NCI-H345 treated with DMSO at 0.1 percent for 48 hours (cell line): ENCODE data around the gene NCKAP5.
A peak's percentile ranks its signal among the peaks of the same experiment; 100 is the strongest.

ENCODE experiments used
- DNase-seq: peaks from one replicate; lab custom pipeline; 2025; ENCODE audit not compliant: unreplicated experiment; lab: John Stamatoyannopoulos, UW

Gene NCKAP5

GRCh38 chr2:133431289-133431688, 137.0 kb downstream of the NCKAP5 start:
- DNase-seq = no peak

DNA sequence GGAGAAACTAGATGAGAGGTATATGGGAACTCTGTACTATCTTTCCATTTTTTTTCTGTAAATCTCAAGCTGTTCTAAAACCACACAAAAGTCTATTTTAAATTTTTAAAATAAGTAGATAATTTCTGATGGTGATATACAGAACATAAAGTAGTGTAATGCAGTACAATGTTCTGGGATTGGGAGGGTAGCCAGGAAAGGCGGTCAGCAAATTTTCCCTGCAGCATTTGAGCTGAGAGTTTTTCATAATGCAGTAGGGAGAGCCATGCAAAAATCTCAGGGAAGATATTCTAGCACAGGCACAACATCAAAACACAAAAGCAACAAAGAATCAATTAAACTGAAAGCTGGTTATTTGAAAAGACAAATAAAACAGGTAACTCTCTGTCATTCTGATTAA, 141.5 kb downstream of the NCKAP5 start:
- DNase-seq = no peak

GRCh38 chr2:133425612-133426011, 142.7 kb downstream of the NCKAP5 start:
- DNase-seq = no peak

- no peak for DNase-seq
Observed at GRCh38 chr2:133424876-133425275, 143.4 kb downstream of the NCKAP5 start.

- no peak for DNase-seq
Observed at GRCh38 chr2:133422931-133423351, 145.3 kb downstream of the NCKAP5 start.

GRCh38 chr2:133421516-133422324, 146.5 kb downstream of the NCKAP5 start:
- peak; percentile 34 for DNase-seq

GRCh38 chr2:133420788-133421187, 147.5 kb downstream of the NCKAP5 start:
- DNase-seq = no peak

DNA sequence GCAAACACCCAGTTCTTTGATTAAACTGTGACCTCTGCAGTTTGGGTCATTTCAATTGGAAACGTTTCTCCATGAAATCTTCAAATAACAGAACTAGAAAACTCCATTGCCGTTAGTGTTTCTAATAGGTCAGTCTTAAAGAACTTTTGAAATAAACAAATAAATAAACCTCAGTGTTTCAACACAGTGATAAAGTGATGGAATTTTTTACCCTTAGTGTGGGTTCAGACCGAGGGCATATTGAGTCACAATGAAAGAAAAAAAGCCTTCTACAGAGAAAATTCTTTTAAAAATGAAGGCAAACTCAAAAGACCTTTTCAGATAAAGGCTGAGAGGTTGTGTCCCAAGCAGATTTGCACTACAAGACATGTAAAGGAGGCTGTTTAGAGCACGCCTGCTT, 149.6 kb downstream of the NCKAP5 start:
- DNase-seq = no peak

DNA sequence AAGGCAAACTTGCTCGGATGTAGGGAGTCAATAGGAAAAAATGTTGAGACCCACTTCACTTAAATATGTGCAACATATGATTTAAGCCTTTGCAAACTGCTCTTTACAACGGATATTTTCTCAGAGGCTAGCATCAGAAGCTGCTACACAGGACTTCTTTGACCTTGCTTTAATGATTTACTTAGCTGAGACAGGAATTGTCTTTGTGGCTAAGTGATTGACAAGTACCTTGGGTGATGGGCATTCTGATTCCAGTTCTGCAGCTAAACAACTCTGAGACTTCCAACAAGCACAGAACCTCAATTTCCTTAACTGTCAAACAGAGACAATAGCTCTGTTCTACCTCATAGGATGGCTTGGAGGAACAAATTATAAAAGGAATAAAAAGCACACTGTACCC, 150.2 kb downstream of the NCKAP5 start:
- no peak for DNase-seq

DNA sequence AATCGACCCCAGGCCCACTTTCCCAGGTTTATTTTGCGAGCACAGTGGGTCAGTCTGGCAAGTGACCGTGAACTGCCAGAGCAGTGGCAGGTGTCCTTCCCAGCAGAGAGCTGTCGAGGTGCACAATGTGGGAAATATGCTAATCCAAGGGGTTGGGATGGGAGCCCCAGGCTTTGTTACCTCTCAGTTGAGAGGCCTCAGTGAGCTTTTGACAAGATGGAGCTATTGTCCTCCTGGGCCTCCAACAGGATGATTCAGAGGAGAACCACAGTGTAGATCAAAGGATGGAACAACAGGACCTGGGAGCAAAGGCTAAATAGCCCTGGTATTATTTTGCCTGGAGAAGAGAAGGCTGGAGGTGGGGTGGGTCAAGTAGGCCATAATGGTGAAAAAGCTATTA, 150.8 kb downstream of the NCKAP5 start:
- no peak for DNase-seq

- DNase-seq = no peak
Observed at GRCh38 chr2:133416736-133417135, 151.5 kb downstream of the NCKAP5 start.

GRCh38 chr2:133416146-133416545, 152.1 kb downstream of the NCKAP5 start:
- no peak for DNase-seq

GRCh38 chr2:133415210-133415876, 152.9 kb downstream of the NCKAP5 start:
- no peak for DNase-seq

- DNase-seq = no peak
Observed at GRCh38 chr2:133414486-133415209, 153.6 kb downstream of the NCKAP5 start.

DNA sequence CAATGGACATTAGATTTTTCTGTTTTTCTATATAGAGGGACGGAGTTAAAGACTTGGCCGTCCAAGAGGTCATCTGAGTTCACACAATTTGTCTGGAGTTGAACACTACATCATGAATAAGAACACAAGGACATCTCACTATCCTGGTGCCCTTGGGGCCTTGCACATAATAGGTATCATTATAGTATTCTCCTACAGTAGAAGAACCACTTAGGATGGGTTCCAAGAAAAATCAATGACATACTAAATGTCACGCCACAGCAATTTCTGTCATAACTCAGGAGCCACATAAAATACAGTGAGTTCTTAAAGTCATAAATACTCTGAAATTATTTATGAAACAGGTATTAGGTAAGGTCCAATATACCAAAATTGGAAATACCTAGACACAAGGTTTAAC, 154.4 kb downstream of the NCKAP5 start:
- DNase-seq = no peak

DNA sequence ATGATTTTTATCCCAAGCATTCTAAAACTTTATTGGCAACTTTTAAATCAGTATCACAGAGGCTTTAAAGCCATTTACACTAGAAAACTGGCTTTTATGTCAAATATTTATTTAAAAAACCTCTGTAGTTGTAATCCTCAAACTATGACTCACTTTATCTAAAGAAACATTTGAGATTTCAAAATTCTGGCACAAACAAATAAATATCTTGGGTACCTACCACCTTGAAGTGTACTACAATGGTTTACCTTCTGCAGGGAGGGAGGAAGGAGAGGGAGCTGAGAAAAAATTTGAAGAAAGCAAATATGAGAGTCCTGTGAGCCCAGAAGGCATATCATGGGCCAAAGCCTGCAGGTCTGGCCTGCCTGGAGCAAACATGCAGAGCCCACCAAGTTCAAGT, 155.6 kb downstream of the NCKAP5 start:
- no peak for DNase-seq

GRCh38 chr2:133411857-133412256, 156.4 kb downstream of the NCKAP5 start:
- no peak for DNase-seq

DNA sequence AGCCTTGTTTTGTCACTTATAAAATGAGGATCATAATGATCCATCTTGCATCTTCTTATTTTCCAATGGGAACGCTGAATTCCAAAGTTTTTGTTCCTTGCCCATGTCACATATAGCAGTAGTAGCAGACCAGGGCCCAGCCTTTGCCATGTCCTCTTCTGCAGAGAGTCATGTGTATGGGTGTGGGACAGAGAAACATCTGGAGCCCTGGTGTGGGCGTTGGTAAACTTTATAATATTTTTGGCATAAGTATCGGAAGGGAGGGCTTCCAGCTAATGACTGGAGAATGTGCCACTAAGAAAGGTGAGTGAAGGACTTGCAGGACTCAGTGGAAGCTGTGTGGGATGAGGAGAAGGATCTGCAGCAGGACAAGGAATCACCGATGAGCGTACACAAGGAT, 157.2 kb downstream of the NCKAP5 start:
- DNase-seq = no peak

DNA sequence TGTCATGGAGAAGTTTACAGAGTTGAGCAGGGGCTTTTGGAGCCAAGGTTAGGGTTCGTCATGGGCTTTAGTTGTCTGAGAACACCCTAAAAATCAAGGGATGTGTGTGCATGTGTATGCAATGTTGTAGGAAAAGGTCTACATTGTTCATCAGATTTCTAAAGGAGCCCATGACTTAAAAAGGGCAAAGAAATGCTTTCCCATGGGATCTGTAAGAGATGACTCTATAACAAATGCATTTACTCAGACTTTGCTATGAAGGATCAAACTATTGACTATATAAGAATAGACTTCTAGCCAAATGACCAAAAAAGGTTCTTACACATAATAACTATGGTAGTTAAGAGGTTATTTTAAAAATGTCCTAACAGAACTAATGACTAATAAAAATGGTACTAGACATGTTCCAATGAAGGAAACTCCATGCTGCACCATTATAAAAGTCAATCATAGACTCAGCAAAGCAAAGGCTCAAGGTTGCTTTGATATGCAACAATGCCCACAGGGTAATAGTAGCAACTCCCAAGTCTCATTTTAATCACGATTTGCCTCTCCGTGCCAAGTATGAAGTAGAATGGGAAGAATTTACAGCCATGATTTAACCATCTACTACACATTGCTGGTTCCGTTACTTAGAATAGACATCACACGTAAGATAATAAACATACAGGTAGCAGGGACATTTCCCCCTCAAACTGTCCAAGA, 158.5 kb downstream of the NCKAP5 start:
- no peak for DNase-seq

DNA sequence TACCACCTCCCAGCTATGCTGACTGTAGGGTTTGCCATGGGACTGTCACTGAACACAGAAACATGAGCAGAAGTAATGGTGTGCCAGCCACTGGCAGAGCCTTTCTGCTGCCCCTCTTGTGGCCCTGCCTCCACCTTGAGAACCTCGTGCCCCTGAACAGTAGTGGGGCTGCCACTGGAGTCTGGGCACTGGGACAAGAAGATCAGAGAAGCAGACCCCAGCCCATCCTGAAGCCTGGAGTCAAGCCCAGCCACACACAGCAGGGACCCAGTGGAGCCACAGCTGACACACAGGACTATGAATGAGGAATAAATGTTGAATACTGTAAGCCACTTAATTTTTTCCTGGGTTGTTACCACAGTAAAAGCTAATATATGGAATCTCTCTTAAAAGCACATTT, 159.6 kb downstream of the NCKAP5 start:
- no peak for DNase-seq

DNA sequence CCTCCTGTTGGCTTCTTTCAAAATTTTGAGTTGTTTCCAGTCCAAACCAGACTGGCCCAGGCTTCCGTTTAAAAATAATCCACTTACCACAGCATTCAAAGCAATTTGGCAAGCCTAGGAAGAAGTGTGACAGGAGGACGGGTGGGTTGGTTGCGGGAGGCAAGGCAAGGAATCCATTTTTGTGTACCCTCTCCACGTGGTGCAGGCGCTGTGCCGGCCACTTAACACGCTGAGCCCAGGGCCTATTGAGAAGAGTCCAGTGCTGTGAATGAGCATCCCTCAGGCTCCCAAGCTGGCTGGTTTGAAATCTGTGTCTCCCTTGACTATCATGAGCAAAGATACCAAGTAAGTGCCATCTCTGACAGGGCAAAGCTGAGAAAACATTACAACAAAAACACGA, 160.9 kb downstream of the NCKAP5 start:
- no peak for DNase-seq
